Measurements from ENCODE around the gene COL28A1. TPM values are rescaled to one million over a fixed set of nuclear protein-coding genes. Genes with fewer than 3 reads are reported as not detected.
A peak's percentile ranks its signal among the peaks of the same experiment; 100 is the strongest.

COL28A1 gene
- total and polyA plus RNA-seq, 2 of the 13 experiments (the other 11 are each of a cell fraction or from before 2014, with no cell fraction given): 0.07 to 0.15 TPM

- TF ChIP-seq ZNF260 (CRISPR knock-in tag; IDR thresholded peaks at IDR 0.05; ENCODE audit: borderline replicate concordance, low read depth) (no peak), ADNP (CRISPR knock-in tag; IDR thresholded peaks at IDR 0.05) (no peak), ZNF556 (CRISPR knock-in tag; IDR thresholded peaks at IDR 0.05; ENCODE audit: borderline replicate concordance) (0 out of 2 replicates have a peak, but pooled peaks have one; percentile 29), GFI1 (CRISPR knock-in tag; IDR thresholded peaks at IDR 0.05; ENCODE audit: borderline replicate concordance) (peak; percentile 54; the same call in 1 of the 2 replicates), RXRB (CRISPR knock-in tag; IDR thresholded peaks at IDR 0.05; ENCODE audit: borderline replicate concordance) (no peak), RBAK (CRISPR knock-in tag; IDR thresholded peaks at IDR 0.05) (no peak), ZNF501 (CRISPR knock-in tag; IDR thresholded peaks at IDR 0.05) (peak; percentile 34; the same call in 1 of the 2 replicates), SOX5 (CRISPR knock-in tag; IDR thresholded peaks at IDR 0.05; ENCODE audit: borderline replicate concordance) (0 out of 2 replicates have a peak, but pooled peaks have one; percentile 13), ZBTB25 (CRISPR knock-in tag; IDR thresholded peaks at IDR 0.05) (peak; percentile 61; the same call in 1 of the 2 replicates), ARHGAP35 (CRISPR knock-in tag; IDR thresholded peaks at IDR 0.05; ENCODE audit: borderline replicate concordance) (no peak), ZNF879 (CRISPR knock-in tag; IDR thresholded peaks at IDR 0.05) (no peak), FOSL2 (CRISPR knock-in tag; IDR thresholded peaks at IDR 0.05) (no peak), ZNF709 (CRISPR knock-in tag; IDR thresholded peaks at IDR 0.05) (peak; percentile 45; the same call in 1 of the 2 replicates), ZNF136 (CRISPR knock-in tag; IDR thresholded peaks at IDR 0.05; ENCODE audit: low read depth) (no peak), ZNF761 (CRISPR knock-in tag; conservative IDR thresholded peaks at IDR 0.05) (no peak), AHR (CRISPR knock-in tag; IDR thresholded peaks at IDR 0.05) (no peak), HDAC1 (CRISPR knock-in tag; IDR thresholded peaks at IDR 0.05) (no peak)
- TF ChIP-seq, protein P1, sequence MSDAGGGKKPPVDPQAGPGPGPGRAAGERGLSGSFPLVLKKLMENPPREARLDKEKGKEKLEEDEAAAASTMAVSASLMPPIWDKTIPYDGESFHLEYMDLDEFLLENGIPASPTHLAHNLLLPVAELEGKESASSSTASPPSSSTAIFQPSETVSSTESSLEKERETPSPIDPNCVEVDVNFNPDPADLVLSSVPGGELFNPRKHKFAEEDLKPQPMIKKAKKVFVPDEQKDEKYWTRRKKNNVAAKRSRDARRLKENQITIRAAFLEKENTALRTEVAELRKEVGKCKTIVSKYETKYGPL (CRISPR knock-in tag; IDR thresholded peaks at IDR 0.05): no peak
- TF ChIP-seq, protein P2, sequence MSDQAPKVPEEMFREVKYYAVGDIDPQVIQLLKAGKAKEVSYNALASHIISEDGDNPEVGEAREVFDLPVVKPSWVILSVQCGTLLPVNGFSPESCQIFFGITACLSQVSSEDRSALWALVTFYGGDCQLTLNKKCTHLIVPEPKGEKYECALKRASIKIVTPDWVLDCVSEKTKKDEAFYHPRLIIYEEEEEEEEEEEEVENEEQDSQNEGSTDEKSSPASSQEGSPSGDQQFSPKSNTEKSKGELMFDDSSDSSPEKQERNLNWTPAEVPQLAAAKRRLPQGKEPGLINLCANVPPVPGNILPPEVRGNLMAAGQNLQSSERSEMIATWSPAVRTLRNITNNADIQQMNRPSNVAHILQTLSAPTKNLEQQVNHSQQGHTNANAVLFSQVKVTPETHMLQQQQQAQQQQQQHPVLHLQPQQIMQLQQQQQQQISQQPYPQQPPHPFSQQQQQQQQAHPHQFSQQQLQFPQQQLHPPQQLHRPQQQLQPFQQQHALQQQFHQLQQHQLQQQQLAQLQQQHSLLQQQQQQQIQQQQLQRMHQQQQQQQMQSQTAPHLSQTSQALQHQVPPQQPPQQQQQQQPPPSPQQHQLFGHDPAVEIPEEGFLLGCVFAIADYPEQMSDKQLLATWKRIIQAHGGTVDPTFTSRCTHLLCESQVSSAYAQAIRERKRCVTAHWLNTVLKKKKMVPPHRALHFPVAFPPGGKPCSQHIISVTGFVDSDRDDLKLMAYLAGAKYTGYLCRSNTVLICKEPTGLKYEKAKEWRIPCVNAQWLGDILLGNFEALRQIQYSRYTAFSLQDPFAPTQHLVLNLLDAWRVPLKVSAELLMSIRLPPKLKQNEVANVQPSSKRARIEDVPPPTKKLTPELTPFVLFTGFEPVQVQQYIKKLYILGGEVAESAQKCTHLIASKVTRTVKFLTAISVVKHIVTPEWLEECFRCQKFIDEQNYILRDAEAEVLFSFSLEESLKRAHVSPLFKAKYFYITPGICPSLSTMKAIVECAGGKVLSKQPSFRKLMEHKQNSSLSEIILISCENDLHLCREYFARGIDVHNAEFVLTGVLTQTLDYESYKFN (CRISPR knock-in tag; conservative IDR thresholded peaks at IDR 0.05): 0 out of 2 replicates have a peak, but pooled peaks have one; percentile 16
- TF ChIP-seq, protein P3, sequence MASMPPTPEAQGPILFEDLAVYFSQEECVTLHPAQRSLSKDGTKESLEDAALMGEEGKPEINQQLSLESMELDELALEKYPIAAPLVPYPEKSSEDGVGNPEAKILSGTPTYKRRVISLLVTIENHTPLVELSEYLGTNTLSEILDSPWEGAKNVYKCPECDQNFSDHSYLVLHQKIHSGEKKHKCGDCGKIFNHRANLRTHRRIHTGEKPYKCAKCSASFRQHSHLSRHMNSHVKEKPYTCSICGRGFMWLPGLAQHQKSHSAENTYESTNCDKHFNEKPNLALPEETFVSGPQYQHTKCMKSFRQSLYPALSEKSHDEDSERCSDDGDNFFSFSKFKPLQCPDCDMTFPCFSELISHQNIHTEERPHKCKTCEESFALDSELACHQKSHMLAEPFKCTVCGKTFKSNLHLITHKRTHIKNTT (CRISPR knock-in tag; IDR thresholded peaks at IDR 0.05): no peak
- TF ChIP-seq, protein P4, sequence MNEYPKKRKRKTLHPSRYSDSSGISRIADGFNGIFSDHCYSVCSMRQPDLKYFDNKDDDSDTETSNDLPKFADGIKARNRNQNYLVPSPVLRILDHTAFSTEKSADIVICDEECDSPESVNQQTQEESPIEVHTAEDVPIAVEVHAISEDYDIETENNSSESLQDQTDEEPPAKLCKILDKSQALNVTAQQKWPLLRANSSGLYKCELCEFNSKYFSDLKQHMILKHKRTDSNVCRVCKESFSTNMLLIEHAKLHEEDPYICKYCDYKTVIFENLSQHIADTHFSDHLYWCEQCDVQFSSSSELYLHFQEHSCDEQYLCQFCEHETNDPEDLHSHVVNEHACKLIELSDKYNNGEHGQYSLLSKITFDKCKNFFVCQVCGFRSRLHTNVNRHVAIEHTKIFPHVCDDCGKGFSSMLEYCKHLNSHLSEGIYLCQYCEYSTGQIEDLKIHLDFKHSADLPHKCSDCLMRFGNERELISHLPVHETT (CRISPR knock-in tag; conservative IDR thresholded peaks at IDR 0.05): peak; percentile 38; the same call in 1 of the 2 replicates
These were observed 31.3 kb upstream of the COL28A1 start, which contains the start of gene MIOS (continued) for GRCh38 chr7:7566651-7567611.

All from HepG2 (cell line).